HEK293 (cell line): ENCODE measurements around the gene KRTAP13-2.

Source experiments
- CTCF ChIA-PET: fragments of 350-600 bp; formaldehyde crosslinking; extraction: SDS; loops from one replicate; lab custom pipeline; 2021; ENCODE audit warnings: antibody characterized with exemption; lab: Yijun Ruan, JAX
- POLR2A ChIA-PET: fragments of 300-600 bp; formaldehyde crosslinking; extraction: SDS; loops from one replicate; lab custom pipeline; 2020; ENCODE audit warnings: antibody characterized with exemption, inconsistent platforms; lab: Yijun Ruan, JAX
- H3K27ac ChIP-seq: fragments of 200-500 bp; sonication (Bioruptor generic); 2 replicates; pipeline ENCODE4 v1.5.1; 2014; ENCODE audit warnings: low read depth, low read length, control low read depth, inconsistent platforms; ENCODE audit errors: extremely low read depth
- H3K36me3 ChIP-seq, 2 experiments: fragments of 200-500 bp in 1 of 2; sonication (Bioruptor generic) in 1 of 2; 1 replicate in 1 of 2; 2 replicates in 1 of 2; pipeline ENCODE4 v1.5.1; 2014 to 2017; ENCODE audit warnings: inconsistent platforms in 2 of 2, low read length in 2 of 2; ENCODE audit not compliant: control insufficient read depth in 2 of 2, insufficient read depth in 1 of 2
- H3K4me1 ChIP-seq: fragments of 200-500 bp; sonication (Bioruptor generic); 2 replicates; pipeline ENCODE4 v1.5.1; 2014; ENCODE audit warnings: mild to moderate bottlenecking, low read length, inconsistent platforms; ENCODE audit not compliant: control insufficient read depth, insufficient read depth
- H3K4me3 ChIP-seq: 2 replicates; pipeline ENCODE4 v1.5.1; 2011; ENCODE audit warnings: low read depth, mild to moderate bottlenecking, control low read depth, low read length, moderate library complexity
- H3K9me3 ChIP-seq: fragments of 200-500 bp; sonication (Bioruptor generic); 2 replicates; pipeline ENCODE4 v1.5.1; 2014; ENCODE audit warnings: low read depth, low read length, inconsistent platforms; ENCODE audit not compliant: control insufficient read depth, insufficient read depth
- AEBP2 ChIP-seq: fragments of 450-650 bp; formaldehyde crosslinking; IDR thresholded peaks from 2 replicates; pipeline ENCODE4 v1.5.1; 2016; ENCODE audit warnings: missing biosample characterization, missing genetic modification characterization, borderline replicate concordance
- HOXC10 ChIP-seq: sonication (generic); formaldehyde crosslinking; IDR thresholded peaks from 2 replicates; pipeline ENCODE4 v1.8.1; 2023; ENCODE audit warnings: mild to moderate bottlenecking, missing genetic modification reagents
- KLF17 ChIP-seq: fragments of 450-650 bp; formaldehyde crosslinking; IDR thresholded peaks from 2 replicates; pipeline ENCODE4 v1.5.1; 2016; ENCODE audit warnings: missing biosample characterization, missing genetic modification characterization
- PATZ1 ChIP-seq: fragments of 450-650 bp; formaldehyde crosslinking; IDR thresholded peaks from 2 replicates; pipeline ENCODE4 v1.5.1; 2016; ENCODE audit warnings: missing biosample characterization, missing genetic modification characterization
- RBAK ChIP-seq: fragments of 450-650 bp; formaldehyde crosslinking; IDR thresholded peaks from 2 replicates; pipeline ENCODE4 v1.5.1; 2016; ENCODE audit warnings: missing biosample characterization, missing genetic modification characterization
- SALL2 ChIP-seq: fragments of 450-650 bp; formaldehyde crosslinking; IDR thresholded peaks from 2 replicates; pipeline ENCODE4 v1.5.0; 2017; ENCODE audit warnings: missing biosample characterization, mild to moderate bottlenecking, missing genetic modification characterization, borderline replicate concordance
- SETDB1 ChIP-seq: IDR thresholded peaks from one replicate; pipeline ENCODE4 v1.6.1; 2017; ENCODE audit warnings: mild to moderate bottlenecking, low read length, moderate library complexity, mixed read lengths; ENCODE audit not compliant: insufficient read length
- SP7 ChIP-seq: fragments of 450-650 bp; formaldehyde crosslinking; IDR thresholded peaks from 2 replicates; pipeline ENCODE4 v1.5.1; 2016; ENCODE audit warnings: missing biosample characterization, missing genetic modification characterization
- TRIM28 ChIP-seq: IDR thresholded peaks from 2 replicates; pipeline ENCODE4 v1.6.1; 2011; ENCODE audit warnings: low read length, control low read depth, borderline replicate concordance
- ZBTB26 ChIP-seq: fragments of 450-650 bp; formaldehyde crosslinking; optimal IDR thresholded peaks from 2 replicates; pipeline ENCODE3; 2016; ENCODE audit warnings: missing biosample characterization, mild to moderate bottlenecking, missing genetic modification characterization
- ZBTB49 ChIP-seq: fragments of 450-650 bp; formaldehyde crosslinking; IDR thresholded peaks from 2 replicates; pipeline ENCODE4 v1.5.1; 2016; ENCODE audit warnings: missing biosample characterization, missing genetic modification characterization, low read depth
- ZFP37 ChIP-seq: fragments of 450-650 bp; formaldehyde crosslinking; IDR thresholded peaks from 2 replicates; pipeline ENCODE4 v1.5.1; 2016; ENCODE audit warnings: missing biosample characterization, missing genetic modification characterization
- ZFP69B ChIP-seq: fragments of 450-650 bp; formaldehyde crosslinking; IDR thresholded peaks from 2 replicates; pipeline ENCODE4 v1.5.1; 2016; ENCODE audit warnings: missing biosample characterization, missing genetic modification characterization
- ZNF146 ChIP-seq: fragments of 450-650 bp; formaldehyde crosslinking; IDR thresholded peaks from 2 replicates; pipeline ENCODE4 v1.5.1; 2016; ENCODE audit warnings: missing biosample characterization, missing genetic modification characterization
- ZNF214 ChIP-seq: fragments of 450-650 bp; formaldehyde crosslinking; IDR thresholded peaks from 2 replicates; pipeline ENCODE4 v1.5.1; 2017; ENCODE audit warnings: missing biosample characterization, mild to moderate bottlenecking, missing genetic modification characterization, borderline replicate concordance
- ZNF449 ChIP-seq: fragments of 450-650 bp; formaldehyde crosslinking; IDR thresholded peaks from 2 replicates; pipeline ENCODE4 v1.5.1; 2017; ENCODE audit warnings: missing biosample characterization, mild to moderate bottlenecking, missing genetic modification characterization, moderate library complexity
- ZNF596 ChIP-seq: fragments of 450-650 bp; IDR thresholded peaks from 2 replicates; pipeline ENCODE4 v1.5.0; 2018; ENCODE audit warnings: missing biosample characterization, mild to moderate bottlenecking, missing genetic modification characterization, moderate library complexity
- ZNF654 ChIP-seq: fragments of 450-650 bp; formaldehyde crosslinking; IDR thresholded peaks from 2 replicates; pipeline ENCODE4 v1.5.1; 2016; ENCODE audit warnings: low read depth, missing biosample characterization, missing genetic modification characterization
- ZNF658 ChIP-seq: fragments of 450-650 bp; formaldehyde crosslinking; IDR thresholded peaks from 2 replicates; pipeline ENCODE4; 2016; ENCODE audit warnings: missing biosample characterization, missing genetic modification characterization
- ZNF791 ChIP-seq: fragments of 450-650 bp; formaldehyde crosslinking; IDR thresholded peaks from 2 replicates; pipeline ENCODE4 v1.5.1; 2016; ENCODE audit warnings: missing biosample characterization, missing genetic modification characterization
- ZNF843 ChIP-seq: fragments of 450-650 bp; formaldehyde crosslinking; IDR thresholded peaks from 2 replicates; pipeline ENCODE4 v1.5.1; 2016; ENCODE audit warnings: missing biosample characterization, missing genetic modification characterization

The KRTAP13-2 gene

GRCh38 chr21:30332681-30333080 is 39.4 kb downstream of the KRTAP13-2 start (continued):
- TF ChIP-seq ZBTB26 (tag by site-specific recombination): no peak
- TF ChIP-seq ZFP69B (tag by site-specific recombination): no peak
- no peak for TF ChIP-seq AEBP2
- no peak for TF ChIP-seq ZNF214 (tag by site-specific recombination)
- TF ChIP-seq, all 188 proteins: peak for 0

- CTCF ChIA-PET: interaction anchor here (0.6 to 1.2 kb wide), 2 partner anchors 79 to 160 kb away, joined by 3 to 4 read pairs; no protein-coding TSS in a partner anchor
These were observed 42.7 kb downstream of the KRTAP13-2 start for GRCh38 chr21:30329203-30329875.

GRCh38 chr21:30326390-30326789 is 45.7 kb downstream of the KRTAP13-2 start:
- Histone ChIP-seq H3K4me3 (no peak overlapping the region), H3K36me3 (no peaks in the 10 kb centered on the region), H3K27ac (no peak overlapping the region), H3K9me3 (no peaks in the 10 kb centered on the region), H3K4me1 (no peaks in the 10 kb centered on the region)
- ChIA-PET CTCF (no interaction called here), POLR2A (no interaction called here)
- TF ChIP-seq PATZ1 (tag by site-specific recombination) (no peak), ZNF791 (tag by site-specific recombination) (peak; percentile 73; the same call in 1 of the 2 replicates), TRIM28 (peak; percentile 82; the same call in 1 of the 2 replicates), ZBTB49 (tag by site-specific recombination) (no peak), SETDB1 (peak; percentile 80)

More at GRCh38 chr21:30329203-30329875, 42.7 kb downstream of the KRTAP13-2 start:
- Histone ChIP-seq H3K4me3 (no peak overlapping the region), H3K36me3 (no peaks in the 10 kb centered on the region), H3K27ac (no peak overlapping the region), H3K9me3 (no peaks in the 10 kb centered on the region), H3K4me1 (no peaks in the 10 kb centered on the region)
- POLR2A ChIA-PET: no interaction called here
- TF ChIP-seq ZNF146 (no peak), ZNF658 (tag by site-specific recombination) (no peak), ZNF596 (no peak), ZFP37 (tag by site-specific recombination) (no peak), ZNF449 (tag by site-specific recombination) (no peak), ZNF843 (no peak), HOXC10 (no peak), ZNF654 (tag by site-specific recombination) (no peak), SP7 (tag by site-specific recombination) (no peak), KLF17 (tag by site-specific recombination) (no peak), SALL2 (no peak), RBAK (no peak)
